GM20431 (cell line): ENCODE measurements around the gene NSD2.

Experiments
- in situ Hi-C: fragments of 300-500 bp; cut with MseI, MboI; formaldehyde crosslinking; loops from one replicate; pipeline ENCODE4 v1.15.0; 2020; ENCODE audit warnings: low sequenced_read_pairs; ENCODE audit not compliant: unreplicated experiment

Gene NSD2

DNA sequence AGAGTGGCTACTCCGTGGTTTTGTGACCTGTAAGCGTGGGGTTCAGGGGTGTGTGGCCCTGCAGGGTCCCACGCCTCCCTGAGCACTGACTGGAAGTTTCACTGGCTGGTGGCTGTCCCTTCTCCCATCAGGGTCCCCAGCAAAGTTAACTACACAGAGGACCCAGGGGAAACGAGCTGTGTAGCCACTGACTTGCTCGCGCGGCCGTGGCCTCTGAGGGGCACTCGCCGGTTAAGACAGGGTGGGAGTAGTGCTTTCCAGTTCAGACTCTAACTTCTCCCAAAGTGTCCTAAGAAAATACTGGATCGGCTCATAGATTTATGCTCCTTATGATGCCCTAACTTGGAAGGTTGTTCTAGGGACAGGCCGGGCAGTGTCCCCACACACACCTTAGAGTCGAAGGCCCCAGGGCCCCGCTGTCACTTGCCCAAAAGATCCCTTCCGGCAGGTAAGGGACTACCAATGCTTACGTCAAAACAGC is 109.4 kb downstream of the NSD2 start:
- in situ Hi-C loops = no loop called here

GRCh38 chr4:1981251-1982058 is 110.3 kb downstream of the NSD2 start:
- in situ Hi-C loops = no loop called here

- in situ Hi-C loops = no loop called here
These were observed 111.2 kb downstream of the NSD2 start for GRCh38 chr4:1982124-1983052.

DNA sequence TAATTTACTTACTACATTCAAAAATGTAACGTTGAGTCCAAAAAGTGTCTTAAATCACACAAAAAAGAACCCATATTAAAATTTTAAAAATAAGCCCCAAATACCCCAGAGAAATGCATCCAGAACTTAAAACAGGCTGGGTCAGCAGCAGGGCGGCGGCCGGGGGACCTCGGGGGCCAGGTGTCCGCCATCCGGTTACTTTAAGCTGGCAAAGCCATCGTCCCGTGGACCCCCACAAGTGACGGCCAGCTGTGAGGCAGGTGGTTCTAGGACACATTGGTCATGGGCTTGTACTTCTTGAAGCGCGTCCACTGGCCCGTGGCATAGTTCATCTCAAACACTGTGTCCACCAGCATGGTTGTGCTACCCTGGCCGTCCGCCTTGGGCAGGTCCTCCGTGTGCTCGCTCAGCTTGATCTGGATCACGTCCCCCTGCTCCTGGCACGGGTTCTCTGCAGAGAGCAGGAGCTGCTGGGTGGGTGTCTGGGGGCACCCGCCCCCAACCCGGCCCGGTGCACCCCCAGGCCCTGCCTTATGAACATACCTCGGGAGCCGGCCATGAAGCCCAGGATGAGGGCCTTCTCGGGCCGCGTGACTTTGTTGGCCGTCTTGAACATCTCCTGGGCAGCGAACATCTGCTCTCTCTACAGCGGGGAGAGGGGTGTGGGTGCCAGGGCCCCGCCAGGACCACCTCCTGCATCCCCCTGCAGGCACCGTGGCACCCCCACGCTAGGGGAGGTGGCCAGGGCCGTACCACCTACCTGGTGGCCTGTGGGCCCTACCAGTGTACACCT is 112.1 kb downstream of the NSD2 start:
- in situ Hi-C loops = no loop called here

DNA sequence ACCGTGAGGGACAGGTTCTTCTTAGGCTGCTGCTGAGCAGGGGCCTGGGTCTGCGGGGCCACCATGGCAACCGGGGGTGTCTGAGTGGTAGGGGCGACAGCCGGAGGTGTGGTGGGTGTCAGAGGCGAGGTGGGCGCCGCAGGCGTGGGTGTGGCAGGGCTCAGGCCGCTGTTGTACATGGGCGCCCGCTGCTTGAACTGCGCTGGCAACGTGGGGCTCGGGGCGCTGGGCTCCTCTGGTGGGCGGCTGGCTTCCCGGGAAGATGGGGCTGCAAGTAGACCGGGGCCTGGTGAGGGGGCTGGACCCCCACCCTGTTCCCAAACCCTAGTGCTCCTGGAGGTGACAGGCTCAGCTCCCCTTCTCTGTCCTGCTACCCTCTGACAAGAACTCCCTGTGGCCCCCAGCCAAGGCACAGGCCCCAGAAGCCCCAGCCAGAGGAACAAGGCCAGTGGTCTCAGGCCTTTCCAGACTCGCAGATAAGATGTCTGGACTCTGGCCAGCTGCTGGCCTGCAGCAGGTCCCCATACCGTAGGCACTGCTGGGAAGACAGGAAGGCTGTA is 112.7 kb downstream of the NSD2 start:
- in situ Hi-C loops = no loop called here

GRCh38 chr4:1984406-1985191 is 113.4 kb downstream of the NSD2 start:
- in situ Hi-C loops = no loop called here

DNA sequence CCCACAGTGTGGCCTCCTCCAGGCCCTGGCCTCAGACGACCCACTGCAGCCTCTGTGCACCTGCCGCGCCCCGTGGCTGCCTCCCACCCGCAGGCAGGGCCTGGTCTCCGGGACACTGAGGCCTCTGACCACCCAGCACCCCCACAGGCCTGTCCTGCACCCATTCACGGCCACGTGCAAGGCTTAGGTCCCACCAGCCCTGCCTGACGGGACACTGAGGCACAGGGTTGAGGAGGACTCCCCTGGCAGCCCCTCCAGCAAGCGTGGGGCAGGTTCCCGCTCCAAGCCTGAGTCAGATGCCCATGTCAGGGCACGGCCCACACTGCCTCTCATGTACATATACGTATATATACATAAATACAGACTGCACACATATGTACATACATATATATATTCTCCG is 114.1 kb downstream of the NSD2 start:
- in situ Hi-C loops = no loop called here

DNA sequence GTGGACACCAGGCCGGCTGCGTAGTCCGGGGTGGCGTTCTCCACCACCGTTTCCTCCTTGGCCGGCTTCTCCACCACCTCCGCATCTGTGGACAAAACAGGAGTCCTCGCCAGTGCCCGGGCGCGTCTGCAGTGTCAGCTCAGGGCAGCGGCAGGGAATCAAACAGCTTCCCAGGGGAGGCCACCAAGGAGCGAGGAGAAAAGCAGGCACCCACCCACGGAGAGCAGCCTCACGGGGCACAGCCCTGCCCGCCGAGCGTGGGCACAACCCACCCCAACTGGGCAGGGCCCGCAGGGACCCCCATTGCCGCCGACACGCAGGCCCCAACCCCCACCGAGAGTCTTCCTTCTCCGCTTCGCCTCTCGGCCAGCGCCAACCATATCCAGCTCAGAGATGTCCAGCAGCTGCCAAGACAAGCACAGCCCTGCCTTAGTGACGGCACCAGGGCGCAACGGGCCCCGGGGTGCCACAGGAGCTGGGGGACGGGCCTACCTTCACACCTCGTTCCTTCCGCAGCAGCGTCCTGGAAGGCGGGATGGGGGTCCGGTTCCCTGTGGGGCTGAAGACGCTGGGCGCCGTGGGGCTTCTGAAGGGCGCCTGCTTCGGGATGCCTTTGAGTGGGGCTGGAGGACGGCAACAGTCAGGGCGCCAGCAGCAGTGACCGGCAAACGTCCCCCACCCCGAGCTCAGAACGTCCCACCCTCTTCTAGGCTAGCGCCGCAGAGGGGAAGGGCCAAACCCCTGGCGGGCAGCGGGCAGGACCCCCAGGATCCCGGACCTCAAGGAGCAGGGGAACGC is 114.8 kb downstream of the NSD2 start:
- in situ Hi-C loops = no loop called here

DNA sequence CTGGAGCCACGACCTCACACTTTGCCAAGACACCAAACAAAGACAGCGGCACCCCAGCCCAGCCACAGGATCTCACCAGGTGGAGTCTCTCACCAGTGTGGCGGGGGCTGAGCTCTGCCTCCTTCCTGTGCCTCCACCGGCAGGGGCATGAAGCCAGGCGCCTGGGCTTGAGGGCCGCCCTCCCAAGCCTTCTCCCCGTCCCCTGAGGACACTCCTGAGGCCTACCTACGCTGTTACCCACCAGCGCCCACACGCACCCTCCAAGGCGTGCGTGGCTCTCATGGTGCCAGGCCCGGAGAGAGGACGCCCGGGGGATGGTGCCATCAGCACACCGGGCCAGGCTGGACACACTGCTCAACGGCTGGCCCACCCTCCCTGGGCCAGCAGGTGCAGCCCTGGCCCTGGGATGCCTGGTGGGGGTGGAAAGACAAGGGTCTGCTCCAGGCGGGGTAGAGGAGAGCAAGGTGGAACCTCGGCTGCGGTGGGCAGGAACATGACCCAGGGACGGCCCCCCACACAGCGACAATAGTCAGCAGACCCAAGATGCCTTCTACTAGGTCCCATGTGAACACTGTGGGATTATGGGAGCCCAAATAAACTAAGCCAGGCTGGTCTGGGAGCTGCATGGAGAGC is 115.5 kb downstream of the NSD2 start:
- in situ Hi-C loops = no loop called here

GRCh38 chr4:1987296-1987695 is 116.1 kb downstream of the NSD2 start:
- in situ Hi-C loops = no loop called here

GRCh38 chr4:1987721-1988326 is 116.6 kb downstream of the NSD2 start:
- in situ Hi-C loops = no loop called here

DNA sequence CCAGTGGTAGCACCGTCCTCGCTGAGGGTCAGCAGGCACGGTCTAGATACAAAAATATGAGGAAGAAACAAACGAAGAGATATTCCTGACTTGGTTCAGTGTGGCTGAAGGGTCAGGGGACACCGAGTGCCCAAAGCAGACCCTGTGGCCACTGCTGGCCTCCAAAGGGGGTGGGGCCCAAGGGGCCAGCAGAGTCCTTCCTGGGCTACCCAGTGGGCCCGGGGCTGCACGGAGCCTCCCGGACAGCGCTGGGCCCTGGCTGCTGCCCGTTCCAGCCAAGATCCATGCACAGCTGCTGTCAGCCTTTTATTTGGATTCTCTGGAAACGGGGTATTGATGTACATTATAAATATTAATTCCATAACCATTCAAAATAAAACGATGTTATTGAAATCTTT is 117.1 kb downstream of the NSD2 start:
- in situ Hi-C loops = no loop called here

DNA sequence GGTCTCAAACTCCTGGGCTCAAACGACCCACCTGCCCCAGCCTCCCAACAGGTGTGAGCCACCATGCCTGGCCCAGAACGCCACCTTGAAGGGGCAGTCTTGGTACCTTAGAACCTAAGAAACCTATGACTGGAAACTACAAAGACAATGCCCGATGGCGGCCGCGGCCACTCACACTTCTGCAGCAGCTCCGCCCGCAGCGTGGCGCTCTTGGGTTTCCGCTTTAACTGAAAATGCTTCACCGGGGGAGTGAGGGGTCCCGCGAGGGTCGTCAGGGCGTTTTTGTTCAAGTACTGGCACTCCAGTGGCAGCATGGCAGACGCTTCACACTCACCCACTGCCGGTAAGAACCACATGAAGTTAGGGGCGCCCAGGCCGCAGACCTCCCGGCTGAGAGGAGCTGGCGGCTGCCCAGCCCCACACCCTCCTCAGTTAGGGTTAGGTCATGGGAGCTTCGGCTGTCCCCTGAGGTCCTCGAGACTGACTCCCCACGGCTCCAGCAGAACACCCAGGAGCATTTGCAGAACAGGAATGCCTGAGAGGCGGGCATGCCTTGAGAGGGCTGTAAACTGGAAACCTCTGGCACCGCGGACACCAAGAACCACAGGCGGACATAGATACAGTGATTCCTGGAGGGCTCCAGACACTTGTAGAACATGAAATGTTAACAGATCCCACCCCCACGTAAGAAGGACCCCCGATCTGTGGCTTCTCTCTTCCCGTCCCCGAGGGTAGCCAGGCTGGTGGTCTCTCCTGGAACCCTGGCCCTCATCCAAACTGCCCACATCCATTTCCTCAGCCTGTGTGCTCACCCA is 118.5 kb downstream of the NSD2 start:
- in situ Hi-C loops = no loop called here

DNA sequence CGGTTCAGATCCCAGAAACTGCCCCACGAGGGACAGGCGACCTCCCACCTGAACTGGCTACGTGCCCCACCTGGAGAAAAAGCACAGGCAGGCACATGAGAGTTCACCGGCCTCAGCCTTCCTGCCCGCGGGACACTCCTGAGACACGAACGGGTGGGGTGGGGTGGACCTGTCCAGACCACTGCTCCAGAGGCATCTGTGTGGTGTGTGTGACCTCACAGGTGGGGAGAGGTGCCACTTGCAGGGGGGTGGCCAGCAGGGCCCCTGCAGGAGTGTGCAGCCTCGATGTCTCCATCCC is 119.1 kb downstream of the NSD2 start:
- in situ Hi-C loops = no loop called here

DNA sequence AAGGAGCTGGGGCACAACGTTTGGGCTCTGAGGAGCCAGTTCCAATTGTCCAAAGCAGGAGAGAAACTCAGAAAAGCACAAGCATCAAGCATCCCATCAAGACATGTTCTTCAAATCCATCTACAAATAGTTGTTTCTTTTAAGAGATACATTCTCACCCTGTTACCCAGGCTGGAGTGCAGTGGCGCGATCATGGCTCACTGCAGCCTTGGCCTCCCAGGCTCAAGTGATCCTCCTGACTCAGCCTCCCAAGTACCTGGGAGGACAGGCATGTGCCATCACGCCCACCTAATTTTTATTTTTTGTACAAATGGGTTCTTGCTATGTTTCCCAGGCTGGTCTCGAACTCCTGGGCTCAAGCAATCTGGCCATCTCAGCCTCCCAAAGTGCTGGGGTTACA is 119.5 kb downstream of the NSD2 start:
- in situ Hi-C loops = no loop called here

GRCh38 chr4:1991087-1991486 is 119.9 kb downstream of the NSD2 start:
- in situ Hi-C loops = no loop called here
